Superior temporal gyrus (tissue), 1 donor: ENCODE results near the gene L3MBTL4.

Source experiments
- DNase-seq: peaks from one replicate; pipeline ENCODE4 v3.0.0-alpha.2; 2016; ENCODE audit errors: extremely low spot score

L3MBTL4 gene

DNA sequence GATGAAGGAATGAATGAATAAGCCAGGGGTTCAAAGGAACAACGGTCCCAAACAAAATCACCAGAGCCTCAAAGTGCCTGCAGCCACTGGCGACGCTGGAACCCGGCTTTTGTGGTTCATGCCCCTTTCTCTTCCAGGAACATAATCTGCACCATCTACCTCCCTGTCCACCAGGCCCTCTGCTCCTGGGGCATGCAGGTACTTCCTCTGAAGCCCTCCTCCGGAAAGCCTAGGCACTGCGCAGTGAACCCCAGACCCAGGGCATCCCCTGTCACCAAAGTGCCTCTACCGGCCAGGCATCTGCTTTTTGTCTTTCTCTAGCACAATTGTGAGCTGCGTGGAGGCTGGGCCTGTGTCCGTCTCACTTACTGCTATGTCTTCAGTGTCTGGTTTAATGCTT is 420.8 kb downstream of the L3MBTL4 start:
- no peak for DNase-seq

DNA sequence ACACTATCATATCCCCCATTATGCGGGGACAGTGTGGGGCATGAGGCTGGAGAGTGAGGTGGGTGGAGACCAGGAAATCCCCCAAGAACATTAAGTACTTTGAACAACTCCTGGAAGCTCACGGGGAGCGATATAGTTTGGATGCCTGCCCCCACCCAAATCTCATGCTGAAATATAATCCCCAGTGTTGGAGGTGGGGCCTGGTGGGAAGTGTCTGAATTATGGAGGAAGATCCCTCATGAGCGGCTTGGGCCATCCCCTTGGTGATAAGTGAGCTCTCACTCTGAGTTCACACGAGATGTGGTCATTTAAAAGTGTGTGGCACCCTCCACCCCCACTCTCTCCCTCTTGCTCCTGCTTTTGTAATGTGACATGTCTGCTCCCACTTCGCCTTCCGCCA is 422.3 kb downstream of the L3MBTL4 start:
- DNase-seq = no peak

DNA sequence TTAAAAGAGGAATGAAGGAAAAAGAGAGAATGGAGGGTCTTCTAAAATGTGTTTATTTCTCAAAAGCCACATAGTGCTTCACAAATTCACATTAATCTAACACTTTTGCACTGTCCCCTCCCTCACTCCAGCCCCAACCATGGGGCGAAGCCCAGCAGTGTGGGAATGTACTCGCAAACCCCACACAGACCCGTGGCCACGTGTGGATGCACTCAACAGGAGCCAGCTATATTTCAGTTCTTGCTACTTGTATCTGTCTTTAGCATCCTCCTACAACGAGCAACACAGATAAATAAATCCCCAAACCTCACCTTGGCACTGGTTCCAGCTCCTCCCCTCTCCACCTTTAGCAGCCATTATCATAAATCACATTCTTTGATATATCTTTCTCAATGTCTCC is 427.5 kb downstream of the L3MBTL4 start:
- DNase-seq = no peak

DNA sequence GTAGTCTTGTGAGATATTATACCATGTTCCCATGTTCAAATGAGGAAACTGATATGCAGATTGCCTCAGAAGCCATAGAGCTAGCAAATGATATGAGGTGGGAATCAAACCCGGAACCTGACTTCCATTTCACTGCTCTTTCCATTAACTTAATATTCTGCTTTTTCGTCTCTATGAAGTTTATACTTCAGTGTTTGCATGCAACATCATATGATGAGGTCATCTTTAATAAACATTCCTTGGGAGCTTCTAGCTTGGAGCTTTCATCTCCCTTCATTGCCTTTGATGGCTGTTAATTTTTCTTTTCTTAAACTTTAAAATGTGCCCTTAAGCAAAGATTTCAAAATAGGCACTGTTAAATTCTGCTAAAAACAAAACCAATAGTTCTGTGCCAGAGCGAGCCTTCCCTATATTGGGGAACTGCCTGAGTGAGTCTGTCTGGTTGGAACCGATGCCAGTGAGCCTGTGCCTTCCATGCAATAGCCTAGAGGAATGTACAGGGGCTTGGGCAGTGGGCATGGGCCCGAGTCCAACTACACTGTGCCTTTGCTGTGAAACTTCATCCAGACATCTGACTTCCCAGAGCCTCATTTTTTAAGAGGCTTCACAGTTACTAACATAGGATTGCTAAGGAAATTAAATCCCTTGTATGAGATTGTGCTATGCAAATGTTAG is 428.3 kb downstream of the L3MBTL4 start:
- DNase-seq = no peak

DNA sequence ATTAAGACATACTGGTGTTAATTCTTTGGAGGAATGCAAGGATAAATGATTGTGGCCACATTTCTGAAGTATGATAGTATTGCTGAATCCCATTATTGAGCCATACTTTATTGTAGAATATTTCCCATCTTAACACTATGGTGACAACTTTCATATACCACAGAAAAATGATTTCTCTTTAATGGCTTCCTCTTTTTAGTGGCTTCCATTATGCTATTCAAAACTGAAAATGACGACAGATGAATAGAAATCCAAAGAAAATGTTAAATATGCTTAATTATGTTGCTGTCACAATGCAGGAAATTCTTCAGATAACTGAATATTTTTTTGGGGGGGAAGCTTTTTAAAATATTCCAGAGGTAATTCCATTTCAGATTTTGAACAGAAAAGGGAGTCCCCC is 430.5 kb downstream of the L3MBTL4 start:
- no peak for DNase-seq

DNA sequence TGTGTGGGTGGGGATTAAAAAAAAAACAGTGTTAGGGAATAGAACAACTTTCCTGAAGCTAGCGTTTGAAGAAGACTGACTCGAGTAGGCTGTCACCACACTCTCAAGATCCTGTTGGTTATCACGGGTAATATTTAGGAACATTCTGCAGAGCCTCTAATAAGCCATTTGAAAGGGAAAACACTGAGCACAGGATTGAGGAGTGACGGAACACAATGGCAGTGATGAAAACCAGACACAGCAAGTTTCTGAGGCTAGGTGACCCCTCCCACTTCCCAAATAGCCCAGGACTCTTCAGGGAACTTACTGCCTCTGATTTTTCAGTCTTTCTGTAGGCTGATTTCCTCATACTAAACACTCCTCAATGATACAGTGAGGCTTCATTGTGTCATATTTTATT is 431.2 kb downstream of the L3MBTL4 start:
- DNase-seq = no peak

DNA sequence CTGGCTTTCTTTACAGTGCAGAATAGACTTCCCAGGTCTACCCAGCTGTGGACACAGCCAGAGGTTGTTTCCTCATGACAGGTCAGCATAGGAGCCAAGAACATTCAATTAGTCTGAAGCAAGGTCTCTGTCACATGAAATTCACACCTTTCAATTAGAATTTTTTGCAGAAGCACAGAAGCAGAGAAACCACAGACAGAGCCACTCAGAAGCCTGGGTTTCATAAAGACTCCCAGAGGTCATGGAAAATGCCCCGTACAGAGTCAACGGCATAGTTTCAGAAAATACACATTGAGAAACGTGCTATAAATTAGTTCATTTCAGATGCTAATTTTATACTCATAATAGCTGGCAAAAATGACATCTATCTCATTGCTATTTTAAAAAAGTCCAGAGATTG is 432.4 kb downstream of the L3MBTL4 start:
- DNase-seq = no peak

DNA sequence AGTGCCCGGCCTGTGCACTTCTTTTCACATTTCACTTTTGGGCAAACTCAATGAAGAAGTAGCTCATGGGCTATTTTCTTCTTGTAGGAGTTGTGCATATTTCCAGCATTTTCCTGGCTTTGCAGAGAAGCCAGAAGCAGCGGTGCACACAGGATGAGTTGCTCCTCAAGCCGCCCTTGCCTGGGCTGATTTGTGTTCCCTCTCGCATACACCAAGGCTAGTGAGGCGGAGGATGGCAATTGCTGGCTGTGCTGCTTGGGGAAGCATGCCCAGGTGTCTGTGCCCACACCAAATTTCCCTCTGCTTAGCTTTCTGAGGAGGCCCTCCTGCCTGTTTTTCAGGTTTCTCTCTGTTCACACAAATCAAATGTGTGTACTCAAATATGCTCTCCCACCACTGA is 434.0 kb downstream of the L3MBTL4 start:
- no peak for DNase-seq

DNA sequence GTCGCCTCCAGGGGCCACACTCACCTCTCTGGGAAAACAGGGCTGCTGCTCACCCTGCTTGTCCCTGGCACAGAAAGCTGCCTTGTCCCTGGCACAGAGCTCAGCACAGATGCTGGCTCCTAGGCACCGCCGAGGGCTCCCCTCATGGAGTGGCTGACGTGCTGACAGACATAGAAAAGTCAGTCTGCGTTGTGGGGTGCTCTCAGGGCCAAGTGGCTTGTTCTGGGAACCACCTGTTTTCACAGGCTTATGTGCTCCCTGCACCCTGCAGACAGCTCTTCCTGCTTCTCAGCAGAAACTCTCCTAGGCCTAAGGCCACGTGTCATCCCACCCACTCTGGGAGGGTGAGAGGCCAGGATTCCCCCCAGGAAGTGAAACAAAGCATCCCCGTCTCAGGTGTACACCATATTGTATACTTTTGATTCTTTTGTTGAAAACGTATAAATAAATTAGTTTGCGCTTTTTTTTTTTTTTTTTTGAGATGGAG is 434.7 kb downstream of the L3MBTL4 start:
- DNase-seq = no peak

DNA sequence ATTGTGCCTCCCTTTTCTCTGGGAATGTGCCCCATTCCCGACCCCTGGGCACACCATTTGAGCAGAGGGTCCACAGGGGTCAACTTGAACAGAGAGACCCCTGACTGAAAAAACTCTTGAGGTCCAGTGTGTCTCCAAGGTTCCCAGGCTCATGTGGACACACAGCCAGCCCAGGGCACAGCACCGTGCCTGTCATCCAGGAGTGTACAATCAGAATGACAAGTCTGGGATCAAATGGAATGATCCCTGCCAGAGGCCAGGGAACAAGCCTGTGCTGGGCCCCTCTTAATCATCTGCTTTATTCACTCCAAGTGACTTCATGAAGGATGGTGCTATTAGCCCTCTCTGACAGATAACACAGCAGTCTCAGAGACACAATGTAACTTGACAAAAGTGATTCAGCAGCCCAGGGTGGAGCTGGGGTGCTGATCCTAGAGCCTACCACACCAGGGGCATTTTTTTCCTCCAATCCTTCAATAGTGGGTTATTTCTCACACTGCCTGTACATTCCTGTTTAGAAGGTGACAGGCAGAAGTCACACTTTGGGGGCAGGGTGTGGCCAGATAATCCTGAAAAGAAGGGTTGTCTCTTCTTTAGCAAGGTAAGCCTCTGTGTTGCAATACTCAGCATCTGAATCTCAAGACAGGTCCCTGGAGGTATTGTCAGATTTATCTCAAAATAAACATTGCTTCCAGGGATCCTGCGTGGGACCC is 435.4 kb downstream of the L3MBTL4 start:
- no peak for DNase-seq

DNA sequence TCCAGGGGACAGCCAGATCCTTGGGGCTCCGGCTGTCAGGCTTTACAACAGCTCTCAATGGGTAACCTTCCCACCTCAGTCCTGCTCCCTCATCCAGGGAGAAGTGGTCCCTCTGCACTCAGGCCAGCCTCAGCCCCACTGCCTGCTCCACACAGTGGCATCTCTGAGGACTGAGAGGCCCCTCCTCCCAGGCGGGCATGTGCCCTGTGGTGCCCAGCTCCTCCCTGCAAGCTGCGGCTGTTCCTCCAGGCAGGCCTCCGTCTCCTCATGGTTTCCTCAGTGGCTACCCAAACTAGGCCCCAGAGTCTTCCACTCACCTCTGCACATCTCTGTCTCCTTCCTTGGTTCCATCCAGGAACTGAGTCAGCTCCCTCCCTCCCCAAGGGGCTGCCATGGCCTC is 437.7 kb downstream of the L3MBTL4 start:
- DNase-seq = no peak

DNA sequence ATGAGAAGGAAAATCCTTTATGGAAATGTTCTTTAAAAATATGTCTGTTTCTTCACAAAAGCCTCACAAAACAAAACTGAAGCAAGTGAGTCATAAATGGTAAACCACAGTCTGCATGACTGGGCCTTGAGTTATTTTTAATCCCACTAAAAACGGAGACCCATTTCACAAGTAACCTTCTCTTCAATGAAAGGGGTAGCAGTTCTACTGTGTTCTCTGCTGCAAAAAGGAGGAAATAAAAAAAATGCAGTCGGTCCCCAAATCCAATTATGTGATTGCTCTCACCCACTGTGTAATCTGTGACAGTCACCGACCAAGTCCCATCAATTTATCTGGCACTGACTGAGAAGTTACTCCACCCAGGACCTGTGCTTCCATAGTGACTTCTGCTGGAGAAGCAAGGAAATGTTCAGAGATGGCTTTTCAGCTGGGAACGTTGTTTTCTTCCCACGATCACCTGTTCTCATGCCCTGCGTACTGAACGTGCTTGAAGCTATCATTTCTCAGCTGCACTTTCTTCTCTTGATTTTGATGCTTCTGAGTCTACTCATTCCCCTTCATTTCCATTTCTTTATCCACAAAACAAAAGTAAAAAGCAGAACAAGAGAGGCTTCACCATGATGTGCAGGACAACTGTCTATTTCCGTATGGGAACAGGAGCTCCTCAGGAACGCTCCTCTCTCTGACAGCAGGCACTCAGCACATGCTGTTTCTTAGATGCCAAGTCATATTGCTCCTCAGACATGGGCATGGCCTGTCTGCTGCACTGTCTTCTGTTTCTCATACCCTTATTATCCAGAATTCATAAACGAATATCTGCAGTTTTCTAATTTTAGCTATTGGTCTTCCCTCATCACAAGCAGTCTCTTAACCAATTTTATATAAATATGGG is 439.4 kb downstream of the L3MBTL4 start:
- DNase-seq = peak; percentile 34

DNA sequence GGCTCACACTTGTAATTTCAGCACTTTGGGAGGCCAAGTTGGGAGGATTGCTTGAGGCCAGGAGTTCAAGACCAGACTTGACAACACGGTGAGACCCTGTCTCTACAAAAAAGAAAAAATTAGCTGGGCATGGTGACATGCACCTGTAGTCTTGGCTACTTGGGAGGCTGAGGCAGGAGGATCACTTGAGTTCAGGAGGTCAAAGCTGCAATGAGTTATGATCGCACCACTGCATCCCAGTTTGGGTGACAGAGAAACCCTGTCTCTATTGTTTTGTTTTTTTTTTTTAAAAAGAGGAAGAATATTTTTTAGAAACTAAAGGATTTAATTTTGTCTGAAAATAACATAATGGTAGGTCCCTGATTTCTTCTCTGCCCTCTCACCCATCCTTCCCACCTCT is 440.0 kb downstream of the L3MBTL4 start:
- no peak for DNase-seq

DNA sequence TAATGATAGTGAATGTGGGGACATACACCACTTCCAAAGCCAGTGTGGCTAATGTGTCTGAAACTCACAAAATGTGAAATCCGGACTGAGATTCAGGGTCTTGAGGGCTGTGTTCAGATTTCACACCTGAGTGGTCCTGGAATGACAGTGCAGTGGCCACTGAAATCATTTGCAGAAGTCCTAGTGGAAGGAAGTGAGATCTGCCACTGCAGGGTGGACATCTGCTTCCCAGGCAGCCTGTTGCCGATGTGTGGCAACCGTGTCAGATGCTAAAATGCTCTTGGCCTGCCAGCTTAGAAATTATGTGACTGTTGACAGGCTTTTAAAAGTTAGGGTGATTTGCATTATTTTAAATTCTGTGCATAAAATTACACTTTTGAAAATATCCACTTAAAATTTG is 441.6 kb downstream of the L3MBTL4 start:
- no peak for DNase-seq

DNA sequence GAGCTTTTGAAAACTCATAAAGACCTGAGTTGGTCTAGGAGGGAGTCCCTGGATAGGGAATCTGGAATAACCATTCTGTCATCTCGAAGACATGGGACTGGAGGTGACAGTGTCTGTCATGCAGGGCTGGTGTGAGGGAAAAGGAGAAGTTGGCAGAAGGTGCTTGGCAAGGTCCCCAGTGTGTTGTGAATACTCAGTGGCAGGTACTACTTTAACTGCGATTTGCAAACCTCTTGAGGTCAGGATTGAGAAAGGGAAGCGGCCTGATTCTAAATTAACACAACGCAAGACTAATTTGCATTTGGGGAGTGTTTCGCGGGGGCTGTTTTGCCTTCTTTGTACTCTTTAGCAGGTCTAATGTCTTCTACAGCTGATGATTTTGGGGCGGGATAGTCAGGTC is 442.4 kb downstream of the L3MBTL4 start:
- no peak for DNase-seq

DNA sequence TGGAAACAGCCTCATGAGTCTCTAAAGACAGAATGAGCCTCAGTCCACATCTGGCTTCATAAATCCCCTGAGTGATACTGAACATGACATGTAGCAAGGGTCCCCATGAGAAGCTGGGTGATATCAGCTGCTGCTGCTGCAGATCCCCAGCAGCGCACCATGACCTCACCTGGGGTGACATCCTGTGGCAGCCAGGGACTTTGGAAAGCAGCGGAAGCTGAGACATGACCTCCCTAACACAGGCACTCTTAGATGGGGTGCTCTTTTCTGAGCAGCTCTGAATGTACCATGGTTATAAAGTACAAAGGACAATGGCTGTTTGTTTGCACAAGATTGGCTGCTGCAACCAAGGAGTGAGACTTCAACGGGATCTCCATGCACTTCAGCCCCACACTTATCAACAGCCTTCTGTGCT is 444.7 kb downstream of the L3MBTL4 start:
- DNase-seq = peak; percentile 79

DNA sequence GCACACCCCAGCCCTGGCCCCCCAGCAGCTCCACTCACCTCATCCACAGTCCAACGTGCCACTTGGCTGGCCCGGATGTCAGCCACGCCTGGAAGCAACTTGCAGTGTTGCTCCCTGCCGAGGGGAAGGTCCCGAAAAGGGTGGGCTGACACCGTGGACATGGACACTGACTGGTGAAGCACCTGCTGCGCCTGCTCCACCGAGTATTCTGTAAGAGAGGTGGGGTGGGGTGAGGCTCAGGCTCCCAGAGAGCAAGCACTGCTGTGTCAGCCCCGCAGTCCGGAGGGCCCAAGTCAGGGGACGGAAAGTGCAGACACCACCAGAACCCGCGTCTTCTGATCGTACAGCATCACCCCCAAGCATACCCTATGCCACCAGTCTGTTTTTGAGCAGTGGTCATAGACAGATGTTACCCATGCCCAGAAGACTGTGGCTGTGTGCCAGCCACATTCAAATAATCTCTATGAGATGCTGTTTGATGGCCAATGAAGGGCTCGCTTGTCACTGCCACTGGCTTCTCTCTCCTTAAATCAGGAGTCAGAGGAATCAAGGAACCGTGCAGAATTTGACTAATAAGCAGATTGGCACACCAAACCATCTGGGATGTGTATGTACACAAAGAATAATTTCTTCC is 445.2 kb downstream of the L3MBTL4 start:
- no peak for DNase-seq

DNA sequence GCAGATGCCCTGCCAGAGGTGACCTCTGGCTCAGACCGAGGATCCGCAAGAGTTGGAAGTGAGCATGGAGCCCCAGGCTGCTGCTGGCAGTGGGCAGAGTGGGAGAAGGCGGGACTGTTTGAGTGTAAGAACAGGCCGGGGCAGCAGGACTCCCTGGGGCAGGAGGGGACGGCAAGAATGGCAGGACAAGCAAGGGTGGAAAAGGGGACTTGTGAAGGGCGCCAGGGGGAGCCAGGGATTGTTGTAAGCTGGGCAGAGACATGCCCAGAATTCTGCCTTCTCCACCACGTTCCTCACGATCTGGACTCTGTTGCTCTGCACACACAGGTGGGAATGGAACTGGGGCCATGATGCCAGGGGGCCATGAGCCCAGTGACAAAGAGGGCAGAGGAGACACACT is 447.0 kb downstream of the L3MBTL4 start:
- DNase-seq = no peak

DNA sequence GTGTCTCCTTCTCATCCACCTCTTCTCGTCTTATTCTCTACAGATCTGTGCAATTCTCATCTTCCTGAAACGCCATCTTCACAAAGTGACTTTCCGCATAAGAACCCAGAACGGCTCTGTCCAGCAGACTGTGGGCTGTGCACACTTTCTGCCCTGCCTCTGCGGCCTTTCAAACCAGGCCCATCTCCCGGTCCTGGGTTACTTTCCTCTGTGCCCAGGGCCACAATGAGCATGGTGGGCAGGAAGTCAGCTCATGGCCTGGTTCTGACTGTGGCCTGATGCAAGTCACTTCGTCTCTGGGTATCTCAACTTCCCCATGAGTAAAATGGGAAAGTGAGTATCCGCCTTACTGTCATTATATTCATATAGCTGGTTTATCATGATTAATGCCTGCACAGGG is 447.7 kb downstream of the L3MBTL4 start:
- DNase-seq = no peak

DNA sequence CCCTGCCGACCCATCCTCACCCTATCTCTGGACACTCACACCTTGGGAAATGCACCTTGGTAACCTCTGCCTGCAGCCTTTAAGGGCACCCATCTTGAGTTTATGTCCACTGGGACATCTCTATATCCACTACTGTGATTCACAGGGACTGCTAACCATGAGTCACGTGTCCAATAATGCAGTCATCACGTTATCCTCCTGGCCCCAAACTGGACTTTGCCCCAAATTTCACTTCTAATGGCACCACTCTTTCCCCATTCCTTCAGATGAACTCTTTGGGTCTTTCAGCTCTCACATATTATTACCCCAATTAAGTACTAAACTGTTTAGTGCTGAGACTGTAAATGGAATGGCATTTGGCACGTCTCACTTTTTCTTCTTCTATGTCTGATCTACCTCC is 448.2 kb downstream of the L3MBTL4 start:
- no peak for DNase-seq

DNA sequence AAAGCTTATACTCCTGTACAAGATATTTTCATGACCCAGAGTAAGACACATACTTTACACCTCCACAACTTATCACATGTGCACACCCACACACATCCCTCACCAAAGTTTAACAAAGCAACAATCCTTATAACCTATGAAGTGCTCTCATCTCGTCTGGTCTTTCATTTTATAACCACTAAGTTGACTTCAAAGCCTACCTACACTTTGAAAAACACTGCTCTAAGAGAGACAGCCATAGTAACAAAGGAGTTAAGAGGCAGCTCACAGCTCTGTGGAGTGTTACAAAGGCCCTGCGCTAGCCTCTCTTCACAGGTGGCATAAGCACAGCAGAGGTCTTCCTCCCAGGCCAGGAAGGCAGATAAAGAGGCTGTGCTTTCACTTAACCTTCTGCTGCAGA is 449.7 kb downstream of the L3MBTL4 start:
- DNase-seq = no peak

DNA sequence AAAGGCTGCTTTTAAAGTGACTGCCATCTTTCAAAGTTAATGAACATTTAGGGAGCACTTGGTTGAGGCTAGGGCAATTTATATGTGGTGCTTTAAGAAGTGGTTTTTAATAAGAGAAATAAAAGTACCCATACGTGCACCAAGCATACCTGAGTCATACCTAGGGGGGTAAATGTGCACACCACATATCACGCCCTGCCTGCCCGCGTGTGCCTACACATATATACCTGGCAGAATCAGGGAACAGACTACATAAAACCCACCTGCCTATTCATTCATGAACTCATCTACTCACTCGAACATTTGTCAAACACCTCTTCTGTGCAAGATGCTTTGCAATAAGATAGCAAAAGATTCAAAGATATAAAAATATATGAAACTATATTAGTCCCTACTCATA is 450.1 kb downstream of the L3MBTL4 start:
- DNase-seq = no peak
